OCI-LY1 (cell line): Measurements from ENCODE around the gene AK4.

Source experiments
- H2AFZ ChIP-seq: fragments of 200-600 bp; sonication (generic), shearing (Covaris generic); 2 replicates; pipeline ENCODE4 v1.6.0; 2014; ENCODE audit warnings: antibody characterized with exemption, mild to moderate bottlenecking, low read length
- H3F3A ChIP-seq: fragments of 200-600 bp; sonication (generic), shearing (Covaris generic); 2 replicates; pipeline ENCODE4 v1.6.0; 2014; ENCODE audit warnings: mild to moderate bottlenecking, antibody characterized with exemption, low read length, moderate library complexity; ENCODE audit not compliant: insufficient read depth
- H3K27ac ChIP-seq: fragments of 200-600 bp; sonication (generic); 2 replicates; pipeline ENCODE4 v1.5.1; 2014; ENCODE audit warnings: low read length, mixed run types, mild to moderate bottlenecking, low read depth; ENCODE audit not compliant: poor library complexity, severe bottlenecking
- H3K27me3 ChIP-seq: fragments of 200-600 bp; sonication (generic); 2 replicates; pipeline ENCODE4 v1.6.0; 2014; ENCODE audit warnings: antibody characterized with exemption, mild to moderate bottlenecking, low read length, moderate library complexity; ENCODE audit not compliant: insufficient read depth
- H3K36me3 ChIP-seq: fragments of 200-600 bp; sonication (generic); 2 replicates; pipeline ENCODE4 v1.6.1; 2014; ENCODE audit warnings: mild to moderate bottlenecking, antibody characterized with exemption, low read length, moderate library complexity, mixed read lengths; ENCODE audit not compliant: insufficient read depth
- H3K4me1 ChIP-seq: fragments of 200-600 bp; sonication (generic); 2 replicates; pipeline ENCODE4 v1.5.1; 2014; ENCODE audit warnings: mild to moderate bottlenecking, low read length, moderate library complexity; ENCODE audit not compliant: insufficient read depth, severe bottlenecking
- H3K4me2 ChIP-seq: fragments of 200-600 bp; sonication (generic), shearing (Covaris generic); 2 replicates; pipeline ENCODE4 v1.6.1; 2014; ENCODE audit warnings: low read length
- H3K4me3 ChIP-seq: fragments of 200-600 bp; sonication (generic); 2 replicates; pipeline ENCODE4 v1.5.1; 2014; ENCODE audit warnings: low read length, low read depth, mild to moderate bottlenecking, mixed read lengths; ENCODE audit not compliant: poor library complexity, severe bottlenecking
- H3K79me2 ChIP-seq: fragments of 200-600 bp; shearing (Covaris generic); 2 replicates; pipeline ENCODE4 v1.6.1; 2016; ENCODE audit warnings: mixed run types, low read length, mixed read lengths; ENCODE audit not compliant: insufficient read depth
- H3K9ac ChIP-seq: fragments of 200-600 bp; sonication (generic), shearing (Covaris generic); 2 replicates; pipeline ENCODE4 v1.6.1; 2014; ENCODE audit warnings: mild to moderate bottlenecking, low read length, mixed read lengths
- H3K9me2 ChIP-seq: fragments of 200-600 bp; sonication (generic), shearing (Covaris generic); 2 replicates; pipeline ENCODE4 v1.6.1; 2014; ENCODE audit warnings: low read depth, mild to moderate bottlenecking, low read length, mixed read lengths
- H3K9me3 ChIP-seq: fragments of 200-600 bp; shearing (Covaris generic); 2 replicates; pipeline ENCODE4 v1.6.1; 2014; ENCODE audit warnings: low read length, mixed read lengths
- H4K20me1 ChIP-seq: fragments of 200-600 bp; sonication (generic), shearing (Covaris generic); 2 replicates; pipeline ENCODE4 v1.6.0; 2016; ENCODE audit warnings: mild to moderate bottlenecking, low read length; ENCODE audit not compliant: insufficient read depth
- CTCF ChIP-seq: fragments of 200-600 bp; sonication (generic), shearing (Covaris generic); IDR thresholded peaks from 2 replicates; pipeline ENCODE4 v1.5.1; 2017; ENCODE audit warnings: mild to moderate bottlenecking, antibody characterized with exemption, low read length, moderate library complexity, mixed read lengths
- EZH2 ChIP-seq: fragments of 200-600 bp; sonication (generic), shearing (Covaris generic); IDR thresholded peaks from 2 replicates; pipeline ENCODE4 v1.8.0; 2017; ENCODE audit warnings: borderline replicate concordance, mixed run types, mild to moderate bottlenecking, antibody characterized with exemption, low read length, moderate library complexity, mixed read lengths

Gene AK4

GRCh38 chr1:65150108-65150463 is 2.1 kb downstream of the AK4 start:
- peaks cover 4% of the 10 kb centered on the region for H3K4me1 ChIP-seq
- no peaks in the 10 kb centered on the region for H3K79me2 ChIP-seq
- no peaks in the 10 kb centered on the region for H3K27me3 ChIP-seq
- H3K27ac ChIP-seq: no peak overlapping the region
- H3K4me3 ChIP-seq: no peak overlapping the region
- H3K36me3 ChIP-seq: no peaks in the 10 kb centered on the region
- H3K9me2 ChIP-seq: no peaks in the 10 kb centered on the region
- H3F3A ChIP-seq: no peaks in the 10 kb centered on the region
- no peak overlapping the region for H2AFZ ChIP-seq
- no peaks in the 10 kb centered on the region for H3K9me3 ChIP-seq
- no peaks in the 10 kb centered on the region for H4K20me1 ChIP-seq
- TF ChIP-seq CTCF (no peak), EZH2 (no peak)
- no peak overlapping the region for H3K9ac ChIP-seq
- no peak overlapping the region for H3K4me2 ChIP-seq

- H3K4me2 ChIP-seq: no peak overlapping the region
- H4K20me1 ChIP-seq: no peaks in the 10 kb centered on the region
- H3K9me2 ChIP-seq: no peaks in the 10 kb centered on the region
- peaks cover 4% of the 10 kb centered on the region for H3K4me1 ChIP-seq
- H3K36me3 ChIP-seq: no peaks in the 10 kb centered on the region
- no peaks in the 10 kb centered on the region for H3K9me3 ChIP-seq
- no peaks in the 10 kb centered on the region for H3F3A ChIP-seq
- H3K79me2 ChIP-seq: no peaks in the 10 kb centered on the region
- H3K4me3 ChIP-seq: no peak overlapping the region
- no peak overlapping the region for H2AFZ ChIP-seq
- no peak for TF ChIP-seq EZH2
- no peak for TF ChIP-seq CTCF
- no peaks in the 10 kb centered on the region for H3K27me3 ChIP-seq
- no peak overlapping the region for H3K27ac ChIP-seq
- no peak overlapping the region for H3K9ac ChIP-seq
These were observed 2.7 kb downstream of the AK4 start for GRCh38 chr1:65150583-65151263.

- no peak overlapping the region for H3K9ac ChIP-seq
- H3K9me2 ChIP-seq: no peaks in the 10 kb centered on the region
- H3K4me3 ChIP-seq: no peak overlapping the region
- H3K27me3 ChIP-seq: no peaks in the 10 kb centered on the region
- H3K79me2 ChIP-seq: no peaks in the 10 kb centered on the region
- no peaks in the 10 kb centered on the region for H3K36me3 ChIP-seq
- H2AFZ ChIP-seq: no peak overlapping the region
- H3K4me2 ChIP-seq: no peak overlapping the region
- H3K9me3 ChIP-seq: no peaks in the 10 kb centered on the region
- no peak for TF ChIP-seq CTCF
- TF ChIP-seq EZH2: no peak
- peaks cover 4% of the 10 kb centered on the region for H3K4me1 ChIP-seq
- no peaks in the 10 kb centered on the region for H4K20me1 ChIP-seq
- no peak overlapping the region for H3K27ac ChIP-seq
- H3F3A ChIP-seq: no peaks in the 10 kb centered on the region
These were observed 3.6 kb downstream of the AK4 start for GRCh38 chr1:65151641-65152040.
